ENCODE results near the gene SRRM1.
"Not testable (repeated sequence)": the region's sequence is repeated elsewhere in the genome, so short reads cannot be mapped to it uniquely, and the experiment has no call there.

Gene SRRM1

GRCh38 chr1:24659166-24659904 is 16.2 kb downstream of the SRRM1 start:
- no peak overlapping the region for H3K27ac ChIP-seq
- TF ChIP-seq, protein P1, sequence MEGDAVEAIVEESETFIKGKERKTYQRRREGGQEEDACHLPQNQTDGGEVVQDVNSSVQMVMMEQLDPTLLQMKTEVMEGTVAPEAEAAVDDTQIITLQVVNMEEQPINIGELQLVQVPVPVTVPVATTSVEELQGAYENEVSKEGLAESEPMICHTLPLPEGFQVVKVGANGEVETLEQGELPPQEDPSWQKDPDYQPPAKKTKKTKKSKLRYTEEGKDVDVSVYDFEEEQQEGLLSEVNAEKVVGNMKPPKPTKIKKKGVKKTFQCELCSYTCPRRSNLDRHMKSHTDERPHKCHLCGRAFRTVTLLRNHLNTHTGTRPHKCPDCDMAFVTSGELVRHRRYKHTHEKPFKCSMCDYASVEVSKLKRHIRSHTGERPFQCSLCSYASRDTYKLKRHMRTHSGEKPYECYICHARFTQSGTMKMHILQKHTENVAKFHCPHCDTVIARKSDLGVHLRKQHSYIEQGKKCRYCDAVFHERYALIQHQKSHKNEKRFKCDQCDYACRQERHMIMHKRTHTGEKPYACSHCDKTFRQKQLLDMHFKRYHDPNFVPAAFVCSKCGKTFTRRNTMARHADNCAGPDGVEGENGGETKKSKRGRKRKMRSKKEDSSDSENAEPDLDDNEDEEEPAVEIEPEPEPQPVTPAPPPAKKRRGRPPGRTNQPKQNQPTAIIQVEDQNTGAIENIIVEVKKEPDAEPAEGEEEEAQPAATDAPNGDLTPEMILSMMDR (conservative IDR thresholded peaks at IDR 0.05): no peak
- TF ChIP-seq ZFX (IDR thresholded peaks at IDR 0.05): no peak

GRCh38 chr1:24659993-24660665 is 17.0 kb downstream of the SRRM1 start:
- TF ChIP-seq, protein P1 (conservative IDR thresholded peaks at IDR 0.05): no peak
- TF ChIP-seq ZFX (IDR thresholded peaks at IDR 0.05): no peak
- no peak overlapping the region for H3K27ac ChIP-seq

DNA sequence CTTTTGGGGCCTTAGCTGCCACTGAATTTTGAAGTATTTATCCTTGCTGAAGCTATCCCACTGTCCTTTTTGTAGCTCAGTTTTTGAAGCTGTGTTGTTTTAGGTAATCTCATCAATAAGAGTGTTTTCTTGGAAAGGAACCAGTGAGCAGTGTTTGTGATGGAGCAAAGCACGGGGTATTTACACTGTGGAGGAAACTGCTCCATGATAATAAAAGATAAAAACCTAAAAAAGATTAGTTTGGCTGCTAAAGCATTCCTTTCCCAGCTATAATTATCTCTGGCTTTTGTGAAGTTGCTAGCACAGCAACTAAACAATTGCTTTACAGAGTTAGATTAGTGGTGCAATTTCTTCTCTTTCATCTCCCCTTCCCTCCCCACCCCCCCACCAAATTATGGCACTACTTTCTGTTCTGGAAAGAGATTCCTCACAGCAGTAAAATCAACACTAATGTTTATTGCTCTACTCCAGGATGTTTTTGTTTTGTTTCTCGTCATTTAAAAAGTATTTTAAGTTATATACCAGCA is 21.5 kb downstream of the SRRM1 start:
- no peak overlapping the region for H3K27ac ChIP-seq
- TF ChIP-seq, protein P1 (conservative IDR thresholded peaks at IDR 0.05): no peak
- TF ChIP-seq ZFX (IDR thresholded peaks at IDR 0.05): no peak

GRCh38 chr1:24666794-24667193 is 23.7 kb downstream of the SRRM1 start:
- no peak overlapping the region for H3K27ac ChIP-seq
- no peak for TF ChIP-seq ZFX (IDR thresholded peaks at IDR 0.05)
- TF ChIP-seq, protein P1 (conservative IDR thresholded peaks at IDR 0.05): no peak

GRCh38 chr1:24671372-24671771 is 28.3 kb downstream of the SRRM1 start:
- H3K27ac ChIP-seq: not testable (repeated sequence)

DNA sequence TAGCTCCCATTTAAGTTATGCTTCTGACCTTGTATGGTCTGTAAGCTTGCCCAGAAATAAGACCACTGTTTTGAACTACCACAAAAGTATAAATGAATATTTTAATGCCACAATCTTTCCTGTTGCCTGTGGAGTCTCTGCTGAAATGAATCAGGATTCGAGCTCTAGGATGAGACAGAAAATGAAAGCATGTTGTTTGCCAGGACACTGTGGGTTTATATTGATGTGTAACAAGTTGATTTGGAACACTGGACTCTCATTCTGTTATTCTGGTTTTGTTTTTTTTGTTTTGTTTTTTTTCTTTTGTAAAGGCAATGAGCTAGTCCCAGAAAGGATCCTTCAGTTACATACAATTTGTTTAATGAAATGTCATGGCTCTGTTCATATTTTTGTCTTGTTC is 29.6 kb downstream of the SRRM1 start:
- not testable (repeated sequence) for H3K27ac ChIP-seq

- no peak overlapping the region for H3K27ac ChIP-seq
- no peak for TF ChIP-seq ZFX (IDR thresholded peaks at IDR 0.05)
- TF ChIP-seq, protein P1 (conservative IDR thresholded peaks at IDR 0.05): no peak
Measured at GRCh38 chr1:24673341-24673740, 30.2 kb downstream of the SRRM1 start.

- H3K27ac ChIP-seq: not testable (repeated sequence)
Measured at GRCh38 chr1:24678421-24678820, 35.3 kb downstream of the SRRM1 start.

DNA sequence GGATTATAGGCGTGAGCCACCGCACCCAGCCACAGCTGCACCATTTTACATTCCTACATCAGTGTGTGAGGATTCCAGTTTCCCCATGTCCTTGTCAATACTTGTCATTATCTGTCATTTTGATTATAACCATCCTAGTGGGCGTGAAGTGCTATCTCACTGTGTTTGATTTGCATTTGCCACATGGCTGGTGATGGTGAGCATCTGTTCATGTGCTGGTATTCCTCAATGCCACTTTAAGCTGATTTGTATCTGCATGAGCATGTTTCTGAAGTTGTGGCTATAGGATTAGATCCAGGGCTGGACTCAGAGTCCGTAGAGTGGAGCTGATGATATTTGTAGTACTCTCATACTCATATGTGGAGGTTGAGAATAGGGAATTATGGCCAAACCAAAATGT is 36.6 kb downstream of the SRRM1 start:
- no peak overlapping the region for H3K27ac ChIP-seq
- TF ChIP-seq ZFX (IDR thresholded peaks at IDR 0.05): no peak
- TF ChIP-seq, protein P1 (conservative IDR thresholded peaks at IDR 0.05): no peak

All from C4-2B (cell line).